ENCODE data around the gene CERS5. TPM values are rescaled to one million over a fixed set of nuclear protein-coding genes. Genes with fewer than 3 reads are reported as not detected.

Gene CERS5, protein sequence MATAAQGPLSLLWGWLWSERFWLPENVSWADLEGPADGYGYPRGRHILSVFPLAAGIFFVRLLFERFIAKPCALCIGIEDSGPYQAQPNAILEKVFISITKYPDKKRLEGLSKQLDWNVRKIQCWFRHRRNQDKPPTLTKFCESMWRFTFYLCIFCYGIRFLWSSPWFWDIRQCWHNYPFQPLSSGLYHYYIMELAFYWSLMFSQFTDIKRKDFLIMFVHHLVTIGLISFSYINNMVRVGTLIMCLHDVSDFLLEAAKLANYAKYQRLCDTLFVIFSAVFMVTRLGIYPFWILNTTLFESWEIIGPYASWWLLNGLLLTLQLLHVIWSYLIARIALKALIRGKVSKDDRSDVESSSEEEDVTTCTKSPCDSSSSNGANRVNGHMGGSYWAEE
- total RNA-seq: 10 to 100 TPM; 13.0 to 27.5 (median 21.2) TPM

DNA sequence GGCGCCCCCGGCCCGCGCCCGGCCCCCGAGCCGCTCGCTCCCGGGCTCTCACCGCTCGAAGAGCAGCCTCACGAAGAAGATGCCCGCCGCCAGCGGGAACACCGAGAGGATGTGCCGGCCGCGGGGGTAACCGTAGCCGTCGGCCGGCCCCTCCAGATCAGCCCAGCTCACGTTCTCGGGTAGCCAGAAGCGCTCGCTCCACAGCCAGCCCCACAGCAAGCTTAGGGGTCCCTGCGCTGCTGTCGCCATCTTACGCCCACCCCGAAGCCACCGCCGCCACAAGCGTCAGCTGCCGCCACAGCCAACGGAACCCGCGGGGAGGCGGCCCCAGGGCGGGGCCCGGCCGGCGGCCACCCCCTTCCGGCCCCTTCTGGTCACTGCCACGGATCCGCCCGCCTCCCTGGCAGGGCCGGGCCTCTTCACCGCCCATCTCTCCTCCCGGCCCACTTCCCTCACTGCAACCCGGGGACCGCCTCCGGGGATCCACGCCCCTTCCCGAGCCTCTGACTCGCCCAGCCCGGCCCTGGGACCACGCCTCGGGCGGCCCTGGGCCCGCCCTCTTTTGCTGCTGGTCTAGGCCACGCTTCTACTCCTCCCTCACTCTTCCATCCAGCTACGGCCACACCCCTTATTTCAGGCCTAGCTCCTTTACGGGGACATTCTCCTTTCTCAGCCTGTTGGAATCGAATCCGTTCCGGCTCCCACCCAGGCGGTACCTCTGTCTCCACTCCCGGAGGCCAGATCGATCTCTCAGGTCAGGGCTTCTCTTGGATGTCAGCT lies at the start of gene CERS5:
CERS5 (minus strand) TSS at position 321 of the 780 bp plus-strand sequence; CDS start at position 249, 72 bp downstream.
- intact Hi-C loops (cut with DNase I): no loop called here
- H3K9me3 ChIP-seq: peaks cover 0 to 11% (median 10%) of the 10 kb centered on the region in 3 donors
- WGBS, 2 donors: 0% methylated on average over 15 to 36 of the region's 70 CpGs

DNA sequence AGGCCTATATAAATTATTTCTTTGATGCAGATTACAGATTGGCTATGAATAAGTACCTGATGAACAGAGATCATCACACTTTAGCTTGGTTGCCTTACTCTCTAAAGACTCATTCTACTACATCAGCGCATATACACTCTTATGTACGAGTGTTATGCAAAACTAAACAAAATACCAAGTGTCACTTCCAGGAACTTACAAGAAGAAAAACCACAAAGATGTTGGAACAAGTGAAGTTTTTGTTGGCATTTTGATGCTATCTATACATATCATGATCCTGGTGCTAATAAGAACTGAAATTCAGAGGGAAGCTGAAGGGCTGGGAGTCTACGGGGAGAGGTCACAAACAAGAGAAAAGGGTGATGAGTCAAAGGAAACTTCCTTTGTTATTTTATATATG lies 47.9 kb upstream of the CERS5 start:
- Histone ChIP-seq H3K4me1 (peaks cover 14 to 87% (median 44%) of the 10 kb centered on the region in 3 donors), H3K27me3 (no peaks in the 10 kb centered on the region), H3K27ac (peak overlapping the region in 2 of 4 donors; percentile 0 to 48), H3K36me3 (peaks cover 0 to 10% (median 0%) of the 10 kb centered on the region in 3 donors), H3K9me3 (no peaks in the 10 kb centered on the region), H3K4me3 (no peak overlapping the region)
- DNase-seq: no peak
- TF ChIP-seq, protein P1, sequence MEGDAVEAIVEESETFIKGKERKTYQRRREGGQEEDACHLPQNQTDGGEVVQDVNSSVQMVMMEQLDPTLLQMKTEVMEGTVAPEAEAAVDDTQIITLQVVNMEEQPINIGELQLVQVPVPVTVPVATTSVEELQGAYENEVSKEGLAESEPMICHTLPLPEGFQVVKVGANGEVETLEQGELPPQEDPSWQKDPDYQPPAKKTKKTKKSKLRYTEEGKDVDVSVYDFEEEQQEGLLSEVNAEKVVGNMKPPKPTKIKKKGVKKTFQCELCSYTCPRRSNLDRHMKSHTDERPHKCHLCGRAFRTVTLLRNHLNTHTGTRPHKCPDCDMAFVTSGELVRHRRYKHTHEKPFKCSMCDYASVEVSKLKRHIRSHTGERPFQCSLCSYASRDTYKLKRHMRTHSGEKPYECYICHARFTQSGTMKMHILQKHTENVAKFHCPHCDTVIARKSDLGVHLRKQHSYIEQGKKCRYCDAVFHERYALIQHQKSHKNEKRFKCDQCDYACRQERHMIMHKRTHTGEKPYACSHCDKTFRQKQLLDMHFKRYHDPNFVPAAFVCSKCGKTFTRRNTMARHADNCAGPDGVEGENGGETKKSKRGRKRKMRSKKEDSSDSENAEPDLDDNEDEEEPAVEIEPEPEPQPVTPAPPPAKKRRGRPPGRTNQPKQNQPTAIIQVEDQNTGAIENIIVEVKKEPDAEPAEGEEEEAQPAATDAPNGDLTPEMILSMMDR (IDR thresholded peaks at IDR 0.05): no peak
- no peak for TF ChIP-seq POLR2A (IDR thresholded peaks at IDR 0.05)
- WGBS, 2 donors: 33 to 53% methylated on average over 3 of the region's 3 CpGs
- intact Hi-C loops (cut with DNase I): no loop called here

More for the DNA sequence above, at the start of gene CERS5:
- Histone ChIP-seq H3K27me3 (no peaks in the 10 kb centered on the region), H3K27ac (peak within 1 kb of the TSS; percentile 92 to 97 (median 95)), H3K36me3 (no peaks in the 10 kb centered on the region), H3K4me1 (peaks cover 10 to 48% (median 12%) of the 10 kb centered on the region in 3 donors), H3K4me3 (peak within 1 kb of the TSS; percentile 79 to 88 (median 82))
- peak; percentile 85 for DNase-seq
- TF ChIP-seq, protein P1 (IDR thresholded peaks at IDR 0.05): peak in 5 of 6 experiments; percentile 18 to 58 (median 46)
- peak in 2 of 4 donors; percentile 68 to 82 for TF ChIP-seq POLR2A (IDR thresholded peaks at IDR 0.05)

DNA sequence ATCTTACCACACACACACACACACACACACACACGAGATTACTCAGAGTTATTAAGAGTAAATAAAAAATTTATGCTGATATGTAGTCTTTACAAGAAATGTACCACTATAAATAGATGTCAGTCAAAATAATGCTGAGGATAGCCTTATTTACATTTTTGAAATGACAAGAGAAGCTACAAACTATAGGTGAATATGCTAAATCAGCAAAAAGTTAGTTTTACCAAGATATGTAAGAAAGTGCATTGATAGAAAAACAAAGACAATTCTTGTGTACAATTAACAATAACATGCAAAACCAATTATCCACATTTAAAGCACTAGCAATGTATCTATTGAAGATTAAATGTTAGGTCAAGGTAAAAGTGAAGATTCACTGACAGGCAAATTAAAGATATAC lies 46.8 kb upstream of the CERS5 start:
- H3K4me1 ChIP-seq: peaks cover 14 to 87% (median 44%) of the 10 kb centered on the region in 3 donors
- H3K4me3 ChIP-seq: no peak overlapping the region
- H3K27ac ChIP-seq: peak overlapping the region in 3 of 4 donors; percentile 5 to 51 (median 9)
- H3K36me3 ChIP-seq: peaks cover 0 to 10% (median 0%) of the 10 kb centered on the region in 3 donors
- 24 to 50% methylated on average over 1 of the region's 1 CpG for WGBS, 2 donors
- no peaks in the 10 kb centered on the region for H3K9me3 ChIP-seq
- DNase-seq: no peak
- no peak for TF ChIP-seq POLR2A (IDR thresholded peaks at IDR 0.05)
- TF ChIP-seq, protein P1 (IDR thresholded peaks at IDR 0.05): no peak
- no peaks in the 10 kb centered on the region for H3K27me3 ChIP-seq
- intact Hi-C loops (cut with DNase I): no loop called here

DNA sequence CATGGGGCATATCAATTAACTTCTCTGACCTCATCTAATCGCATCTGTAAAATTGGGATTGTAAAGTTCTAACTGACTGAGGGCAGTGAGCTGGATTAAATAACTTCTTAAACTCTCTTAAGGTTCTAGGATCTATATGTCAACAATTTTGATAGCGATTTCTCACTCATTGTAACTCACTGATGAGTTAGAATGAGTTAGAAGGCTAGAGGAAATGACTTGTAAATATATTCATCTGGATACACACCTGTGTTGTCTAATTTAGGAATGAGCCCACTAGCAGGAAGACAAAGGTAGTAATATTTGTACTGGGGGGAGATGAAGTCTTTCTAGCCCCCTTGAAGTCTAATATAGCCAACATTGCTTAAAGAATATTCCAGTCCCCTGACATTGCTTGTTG lies 46.3 kb upstream of the CERS5 start:
- H3K27ac ChIP-seq: peak overlapping the region; percentile 21 to 74 (median 58)
- TF ChIP-seq, protein P1 (IDR thresholded peaks at IDR 0.05): no peak
- no peak for TF ChIP-seq POLR2A (IDR thresholded peaks at IDR 0.05)
- no peak for DNase-seq
- peaks cover 0 to 10% (median 0%) of the 10 kb centered on the region in 3 donors for H3K36me3 ChIP-seq
- peaks cover 14 to 87% (median 43%) of the 10 kb centered on the region in 3 donors for H3K4me1 ChIP-seq
- no peaks in the 10 kb centered on the region for H3K9me3 ChIP-seq
- 75 to 78% methylated on average over 2 of the region's 2 CpGs for WGBS, 2 donors
- H3K27me3 ChIP-seq: no peaks in the 10 kb centered on the region
- intact Hi-C loops (cut with DNase I): no loop called here
- no peak overlapping the region for H3K4me3 ChIP-seq

Data from esophagus squamous epithelium (tissue), 5 donors.